Fibroblast of the conjunctiva (primary cell): ENCODE results near the gene HMX1.

Source experiments
- DNase-seq: peaks from one replicate; pipeline ENCODE4 v3.0.0-alpha.2; 2010; ENCODE audit warnings: low read depth

Gene HMX1

DNA sequence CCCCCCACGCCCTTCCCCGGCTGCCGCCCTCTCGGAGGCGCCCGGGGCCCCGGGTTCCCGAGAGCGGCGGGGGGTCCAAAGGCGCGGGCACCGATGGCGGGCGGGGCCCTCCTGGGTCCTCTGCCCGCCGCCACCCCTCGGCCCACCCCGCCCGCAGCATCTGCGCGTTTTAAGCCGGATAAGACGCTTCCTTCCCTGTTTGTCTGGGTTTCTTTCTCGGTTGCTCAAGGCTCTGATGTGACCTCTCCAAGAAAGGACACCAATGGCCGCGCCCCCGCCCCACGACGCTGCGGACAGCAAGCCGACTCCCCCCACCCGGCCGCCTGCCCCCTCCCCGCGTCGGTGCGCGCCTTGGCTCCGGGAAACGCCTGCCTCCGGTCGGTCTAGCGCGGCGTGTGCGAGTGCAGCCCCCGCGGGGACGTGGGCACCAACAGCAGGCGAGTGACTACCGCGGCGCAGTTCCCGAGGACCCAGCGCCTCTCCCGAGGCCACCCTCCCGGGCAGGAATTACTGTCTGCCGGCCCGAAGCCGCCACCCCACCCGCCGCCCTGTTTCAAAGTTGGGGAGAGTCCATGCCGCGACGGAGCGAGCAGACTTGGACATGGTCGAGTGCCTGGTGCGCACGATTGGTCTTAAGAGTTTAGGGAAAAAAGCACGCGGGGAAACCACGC is 21.1 kb upstream of the HMX1 start:
- DNase-seq, result no peak

DNA sequence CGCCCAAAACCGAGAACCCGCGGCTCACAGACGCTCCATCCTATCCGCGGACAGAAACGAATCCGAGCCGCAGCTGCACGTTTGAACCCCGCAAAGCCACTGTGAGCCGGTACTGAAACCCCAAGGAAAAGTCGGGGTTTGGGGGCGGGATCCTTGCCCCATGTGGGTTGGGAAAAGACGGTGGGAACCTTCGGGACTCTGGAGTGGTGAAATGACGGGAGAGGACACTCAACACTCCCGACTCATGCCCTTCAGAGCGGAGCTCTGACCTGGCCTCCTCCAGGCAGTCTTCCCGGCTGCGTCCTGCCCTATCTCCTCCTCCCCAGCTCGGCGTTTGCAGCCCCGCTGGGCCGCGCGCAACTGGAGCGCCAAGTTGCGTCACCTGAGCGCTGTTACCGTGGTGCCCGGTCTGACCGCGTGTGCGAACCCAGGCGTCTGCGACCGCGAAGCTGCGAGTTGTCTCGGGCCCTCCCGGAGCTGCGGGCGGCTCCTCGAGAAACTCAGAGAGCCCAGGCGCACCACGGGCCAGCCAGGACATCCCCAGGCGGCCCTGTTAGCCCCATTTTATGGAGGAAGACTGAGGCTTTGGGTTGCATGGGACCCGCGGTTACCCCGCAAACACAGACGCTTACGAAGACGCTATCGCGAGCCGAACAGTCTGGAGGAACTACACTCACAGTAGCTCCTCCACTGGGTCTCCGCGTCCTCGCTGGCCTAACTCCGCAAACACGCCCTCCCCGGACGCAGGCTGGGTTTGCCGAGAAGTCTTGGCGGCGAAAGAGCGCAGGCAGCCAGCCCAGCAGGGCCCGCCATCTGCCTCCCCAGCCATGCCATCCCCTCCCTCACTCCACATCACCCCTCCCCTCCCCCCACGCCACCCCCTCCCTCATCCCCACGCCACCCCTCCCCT is 20.3 kb upstream of the HMX1 start:
- no peak for DNase-seq

DNA sequence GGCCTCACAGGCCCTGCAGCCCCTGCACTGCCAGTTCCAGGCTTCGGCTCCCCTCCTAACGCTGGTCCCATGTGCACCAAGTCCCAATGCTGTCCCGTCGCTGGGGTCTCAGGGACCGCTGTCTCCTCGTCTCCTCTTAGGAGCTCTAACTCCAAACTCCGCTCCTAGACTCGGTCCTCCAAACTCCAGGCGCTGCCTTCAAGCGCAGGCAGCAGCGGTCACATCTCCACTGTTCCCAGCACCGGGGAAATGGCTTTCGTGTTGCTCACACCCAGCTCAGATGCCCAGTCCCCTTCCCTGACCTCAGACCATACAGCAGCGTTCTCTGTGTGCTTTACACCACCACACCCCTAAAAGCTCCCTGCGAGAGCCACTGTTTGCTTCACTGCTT is 19.6 kb upstream of the HMX1 start:
- no peak for DNase-seq

DNA sequence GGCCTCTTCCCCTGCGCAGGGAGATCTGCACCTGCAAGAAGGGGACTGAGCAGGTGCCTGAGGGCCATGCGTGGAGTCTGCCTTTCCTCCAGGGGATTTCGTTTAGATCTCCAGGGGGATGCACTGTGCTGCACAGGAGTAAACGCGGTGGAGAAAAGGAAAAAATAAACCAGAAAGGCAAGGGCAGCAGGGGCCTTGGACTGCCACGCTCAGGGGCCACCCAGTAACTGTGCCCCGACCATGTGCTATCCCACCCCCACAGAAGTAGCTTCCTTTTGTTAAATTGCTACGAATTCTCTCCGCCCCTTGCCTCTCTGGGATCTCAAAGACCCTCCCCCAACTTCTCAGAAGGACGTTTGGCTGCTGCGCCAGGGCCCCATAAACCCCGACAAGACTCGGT is 17.2 kb upstream of the HMX1 start:
- DNase-seq, result no peak

DNA sequence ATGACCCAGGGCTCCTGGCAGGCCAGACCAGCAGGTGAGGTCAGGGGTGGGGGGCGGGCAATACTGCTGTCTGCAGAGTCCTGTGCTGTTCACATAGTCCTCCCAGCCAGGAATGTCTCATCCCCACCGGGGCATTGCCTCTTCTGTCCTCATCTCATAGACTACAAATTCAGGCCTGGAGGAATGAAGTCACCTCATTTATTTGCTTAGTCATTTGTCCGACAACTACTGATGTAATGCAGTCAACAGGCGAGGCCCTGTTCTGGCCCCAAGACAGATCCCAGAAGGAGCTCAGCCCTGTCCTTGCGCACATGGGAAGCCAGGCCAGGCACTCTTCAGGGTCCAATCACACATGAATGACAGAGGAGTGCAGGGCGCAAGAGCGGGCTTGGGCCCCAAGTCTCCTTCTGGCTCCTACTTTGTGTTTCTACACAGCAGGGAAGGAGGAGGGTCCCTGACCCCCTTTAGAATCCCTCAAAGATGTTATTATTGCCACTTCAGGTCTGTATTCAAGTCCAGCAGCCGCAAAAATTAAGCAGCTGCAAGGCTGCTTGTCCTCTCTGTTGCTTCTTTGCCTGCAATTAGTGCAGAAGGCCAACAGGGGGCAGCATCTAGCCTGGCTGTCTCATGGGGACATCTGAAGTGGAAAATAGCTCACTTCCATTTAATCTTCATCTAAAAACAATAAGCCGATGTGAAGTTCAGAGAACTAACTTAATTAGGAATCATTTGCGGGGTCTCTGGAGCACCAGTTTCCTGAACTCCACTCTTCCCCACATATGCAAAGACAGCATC is 15.2 kb upstream of the HMX1 start:
- no peak for DNase-seq

DNA sequence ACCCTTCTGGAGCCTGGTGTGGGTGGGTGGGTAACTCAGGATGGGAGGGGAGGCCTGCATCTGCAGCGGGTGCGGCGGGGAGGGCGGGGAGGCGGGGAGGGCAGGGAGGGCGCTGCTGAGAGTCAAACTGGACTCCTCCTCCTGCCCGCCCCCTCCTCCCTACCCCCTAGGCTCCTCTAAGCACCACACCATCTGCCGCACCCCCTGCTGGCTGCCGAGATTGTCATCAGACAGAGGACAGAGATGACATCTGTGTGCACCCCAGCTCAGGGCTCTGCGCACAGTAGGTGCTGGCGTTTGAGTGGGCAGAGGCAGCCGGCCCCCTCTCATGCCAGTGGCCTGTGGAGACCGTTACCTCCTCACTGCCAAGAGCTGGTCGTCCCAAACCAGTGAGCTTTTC is 10.6 kb upstream of the HMX1 start:
- no peak for DNase-seq

DNA sequence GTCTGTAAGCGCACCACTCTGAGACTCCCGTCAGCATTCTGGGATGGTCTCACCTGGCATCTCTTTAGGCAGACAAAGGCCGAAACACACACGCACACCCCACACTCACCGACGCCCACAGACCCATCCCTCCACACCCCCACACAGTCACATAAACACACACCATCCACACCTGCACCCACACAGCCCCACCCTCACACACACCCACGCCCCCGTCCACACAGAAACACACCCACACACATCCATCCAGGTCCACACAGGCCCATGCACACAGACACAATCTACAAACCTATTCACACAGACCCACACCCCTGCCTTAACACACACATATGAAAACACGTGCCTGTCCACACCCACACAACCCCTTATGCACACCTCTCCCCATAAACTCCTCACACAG is 9.2 kb upstream of the HMX1 start:
- DNase-seq, result no peak

DNA sequence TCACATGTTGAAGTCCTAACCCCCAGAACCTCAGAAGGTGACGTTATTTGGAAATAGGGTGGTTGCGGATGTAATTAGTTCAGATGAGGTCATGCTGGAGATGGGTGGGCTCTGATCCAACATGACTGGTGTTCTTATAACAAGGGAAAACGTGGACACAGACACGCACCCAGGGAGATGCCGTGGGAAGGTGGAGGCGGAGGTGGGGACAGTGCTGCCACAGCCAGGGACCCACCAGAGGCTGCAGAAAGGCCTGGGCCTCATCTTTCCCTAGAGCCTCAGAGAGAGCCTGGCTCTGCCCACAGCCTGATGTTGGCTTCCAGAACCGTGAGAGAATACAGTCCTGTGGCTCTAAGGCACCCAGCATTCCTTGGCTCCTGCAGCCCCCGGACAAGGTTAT is 7.9 kb upstream of the HMX1 start:
- DNase-seq, result no peak

DNA sequence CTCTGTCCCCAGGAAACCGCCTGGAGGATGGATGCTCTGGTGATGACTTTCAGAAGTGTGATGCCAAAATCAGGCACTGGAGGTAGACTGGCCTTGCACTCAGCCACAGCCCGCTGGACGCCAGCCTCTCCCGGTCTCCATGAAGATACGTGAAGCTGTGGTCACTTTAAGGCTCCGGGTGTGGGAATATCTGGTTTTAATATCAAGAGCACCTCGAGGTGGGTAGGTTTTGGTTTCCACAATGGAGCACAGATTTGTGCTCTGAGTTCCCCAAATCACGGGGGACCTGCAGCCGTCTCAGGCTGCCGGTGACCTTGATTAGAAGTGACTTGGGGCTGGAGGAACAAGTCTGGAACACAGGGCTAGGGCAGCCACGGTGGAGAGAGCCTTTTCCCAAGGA is 6.8 kb upstream of the HMX1 start:
- DNase-seq, result no peak

DNA sequence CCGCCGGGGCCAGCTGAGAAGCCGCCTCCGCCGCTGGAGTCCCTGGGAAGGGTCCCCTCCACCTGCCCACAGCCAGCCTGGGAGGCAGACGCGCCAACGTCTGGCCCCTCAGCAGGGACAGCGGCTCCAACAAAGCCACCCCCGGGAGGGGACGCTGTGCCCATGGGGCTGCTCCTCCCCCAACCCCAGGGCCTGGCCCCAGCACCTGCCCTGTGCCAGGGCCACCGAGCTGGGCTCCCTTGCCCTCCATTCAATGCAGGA is 6.1 kb upstream of the HMX1 start:
- DNase-seq, result no peak

DNA sequence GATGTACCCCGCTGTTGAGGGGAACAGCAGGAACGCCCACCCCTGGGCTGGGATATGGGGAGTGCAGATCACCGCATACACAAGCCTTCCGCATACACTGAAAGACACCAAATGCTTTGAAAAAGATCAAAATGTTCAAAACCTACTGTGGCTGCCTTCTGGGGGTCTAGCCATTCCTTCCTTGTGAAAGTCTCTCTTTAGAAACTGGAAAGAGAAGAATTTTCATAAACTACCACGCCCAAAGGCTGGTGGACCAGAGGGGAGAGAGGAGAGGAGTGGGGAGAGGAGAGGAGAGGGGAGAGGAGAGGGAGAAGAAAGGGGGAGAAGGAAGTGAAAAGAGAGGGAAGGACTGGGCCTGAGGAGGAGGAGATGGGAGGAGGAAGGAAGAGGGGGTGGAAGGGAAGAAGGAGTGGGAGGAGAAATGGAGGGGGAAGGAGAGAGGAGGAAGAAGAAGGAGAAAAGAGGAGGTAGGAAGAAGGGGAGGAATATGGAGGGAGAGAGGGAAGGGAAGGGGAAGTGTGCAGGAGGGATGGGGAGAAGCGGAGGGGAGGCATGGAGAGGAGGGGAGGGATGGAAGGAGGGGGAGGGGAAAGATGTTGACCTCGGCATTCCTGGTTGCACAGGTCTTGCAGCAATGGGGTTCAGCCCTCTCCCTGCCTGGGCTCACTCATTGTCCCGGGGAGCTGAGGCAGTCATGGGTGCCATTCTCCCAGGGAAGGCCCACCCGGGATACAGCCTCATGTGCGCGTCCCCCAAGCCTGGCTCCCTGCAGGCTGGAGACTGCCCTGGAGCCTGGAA is 5.5 kb upstream of the HMX1 start:
- DNase-seq, result no peak

DNA sequence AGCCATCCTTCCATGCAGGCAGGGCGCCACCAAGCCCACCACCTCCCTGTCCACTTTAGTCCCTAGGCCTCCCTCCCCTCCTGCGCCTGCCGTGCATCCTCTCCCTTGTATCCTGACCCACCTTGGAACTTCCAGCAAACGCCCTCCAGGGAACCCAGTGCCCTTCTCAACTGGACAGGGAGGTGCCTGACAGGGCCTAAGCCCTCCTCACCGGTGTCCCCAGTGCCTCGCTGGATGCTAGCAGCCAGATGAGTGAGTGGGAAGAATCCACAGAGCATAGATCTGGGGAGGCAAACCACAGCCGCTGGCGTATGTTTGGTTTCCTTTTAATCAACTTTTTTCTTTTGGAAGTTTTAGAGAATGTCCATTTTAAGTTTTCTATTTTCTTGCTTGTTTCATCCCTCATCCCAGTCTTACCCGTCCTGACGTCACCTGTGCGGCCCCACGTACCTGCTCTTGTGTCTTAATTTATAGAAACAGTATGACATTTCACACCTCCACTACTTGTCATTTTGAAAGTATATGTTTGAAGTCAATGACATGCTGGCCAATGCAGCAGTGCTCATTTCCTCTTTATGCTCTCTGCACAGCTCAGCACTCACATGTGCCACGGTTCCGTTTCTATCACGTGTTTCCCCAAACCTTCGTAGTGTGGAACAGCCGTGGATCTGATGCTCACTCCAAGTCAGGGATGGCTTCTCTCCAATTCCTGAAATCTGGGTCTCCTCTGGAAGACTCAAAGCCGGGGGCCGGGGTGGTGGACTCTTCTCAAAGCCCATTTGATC is 3.4 kb upstream of the HMX1 start:
- DNase-seq, result no peak

DNA sequence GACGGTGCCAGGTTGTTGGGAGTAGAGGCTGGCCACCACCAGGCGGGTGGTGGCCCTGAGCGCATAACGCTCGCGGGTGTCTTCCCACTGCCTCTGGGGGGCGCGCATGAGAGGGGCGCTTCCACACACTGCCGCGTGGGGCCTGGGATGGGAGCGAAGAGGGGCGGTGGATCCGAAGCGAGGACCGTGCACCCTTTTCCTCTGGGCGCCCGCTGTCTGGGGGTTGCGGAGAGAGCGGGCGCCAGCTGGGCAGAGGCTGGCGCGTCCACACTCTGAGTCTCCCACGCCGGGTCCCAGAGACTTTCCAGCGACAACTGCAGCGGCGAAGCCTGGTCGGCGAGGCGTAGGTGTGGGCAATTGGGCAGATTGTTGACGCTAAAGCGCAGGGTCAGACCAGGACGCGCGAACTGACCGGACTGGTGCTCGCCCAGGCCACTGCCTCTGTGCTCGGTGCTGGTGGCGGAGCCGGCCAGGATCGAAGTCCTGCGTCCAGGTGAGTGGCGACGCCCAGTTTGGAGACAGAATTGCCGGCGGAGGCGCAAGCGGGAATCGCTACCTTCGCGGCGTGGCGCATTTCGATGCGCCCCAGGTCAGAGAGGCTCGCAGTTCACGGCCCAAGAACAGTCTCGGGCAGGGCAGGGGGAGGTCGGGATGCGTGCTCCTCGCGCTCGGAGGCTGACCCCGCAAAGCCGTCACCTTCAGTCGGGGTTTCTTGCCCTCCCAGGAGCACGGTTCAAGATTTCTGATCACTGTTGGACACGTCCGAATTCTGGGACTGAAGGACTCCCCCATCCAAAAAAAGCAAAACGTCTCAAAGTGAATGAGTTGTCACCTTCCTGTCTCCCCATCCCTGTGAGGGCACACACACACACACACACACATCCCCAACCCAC is 2.6 kb upstream of the HMX1 start:
- DNase-seq, result no peak

DNA sequence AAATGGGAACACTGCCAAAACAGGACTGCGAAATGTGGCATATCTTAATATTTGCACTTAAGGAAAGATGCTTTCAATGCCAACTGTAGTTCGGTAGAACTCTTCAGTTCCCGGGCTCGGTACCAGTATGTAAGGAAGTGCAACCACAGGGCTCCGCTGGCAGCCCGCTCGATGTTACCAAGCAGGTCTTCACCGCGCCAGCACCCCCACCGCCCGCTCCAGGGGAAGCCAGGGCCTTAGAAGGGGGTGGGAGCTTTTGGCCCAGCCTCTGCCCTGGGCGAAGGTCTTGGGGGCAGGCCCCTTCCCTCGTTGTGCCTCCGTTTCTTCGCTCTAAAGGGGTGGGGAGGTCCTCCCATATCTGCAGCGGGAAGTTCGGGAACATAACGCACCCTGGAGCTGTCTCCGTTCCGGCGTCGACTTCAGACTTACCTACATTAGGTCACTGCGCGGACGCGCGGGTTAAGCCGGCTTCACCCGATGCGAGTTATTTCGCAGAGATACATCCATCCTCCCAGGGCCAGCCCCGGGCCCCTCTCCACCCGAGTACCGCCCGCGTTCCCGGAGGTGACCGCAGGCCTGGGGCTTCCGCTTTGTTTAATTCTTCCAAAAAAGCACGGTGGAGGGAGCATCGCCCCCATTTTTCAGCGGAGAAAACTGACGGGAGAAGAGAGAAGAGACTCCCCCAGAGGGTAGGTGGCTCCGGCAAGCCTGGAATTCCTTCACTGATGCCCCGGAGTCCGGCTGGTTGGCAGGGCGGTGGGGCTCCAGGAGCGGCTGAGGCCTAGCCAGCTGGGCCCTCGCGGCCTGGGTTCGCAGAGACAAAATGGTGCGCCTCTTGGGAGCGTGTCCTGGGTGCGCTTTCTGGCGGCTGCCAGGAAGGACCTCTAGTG is 1.0 kb upstream of the HMX1 start:
- no peak for DNase-seq

DNA sequence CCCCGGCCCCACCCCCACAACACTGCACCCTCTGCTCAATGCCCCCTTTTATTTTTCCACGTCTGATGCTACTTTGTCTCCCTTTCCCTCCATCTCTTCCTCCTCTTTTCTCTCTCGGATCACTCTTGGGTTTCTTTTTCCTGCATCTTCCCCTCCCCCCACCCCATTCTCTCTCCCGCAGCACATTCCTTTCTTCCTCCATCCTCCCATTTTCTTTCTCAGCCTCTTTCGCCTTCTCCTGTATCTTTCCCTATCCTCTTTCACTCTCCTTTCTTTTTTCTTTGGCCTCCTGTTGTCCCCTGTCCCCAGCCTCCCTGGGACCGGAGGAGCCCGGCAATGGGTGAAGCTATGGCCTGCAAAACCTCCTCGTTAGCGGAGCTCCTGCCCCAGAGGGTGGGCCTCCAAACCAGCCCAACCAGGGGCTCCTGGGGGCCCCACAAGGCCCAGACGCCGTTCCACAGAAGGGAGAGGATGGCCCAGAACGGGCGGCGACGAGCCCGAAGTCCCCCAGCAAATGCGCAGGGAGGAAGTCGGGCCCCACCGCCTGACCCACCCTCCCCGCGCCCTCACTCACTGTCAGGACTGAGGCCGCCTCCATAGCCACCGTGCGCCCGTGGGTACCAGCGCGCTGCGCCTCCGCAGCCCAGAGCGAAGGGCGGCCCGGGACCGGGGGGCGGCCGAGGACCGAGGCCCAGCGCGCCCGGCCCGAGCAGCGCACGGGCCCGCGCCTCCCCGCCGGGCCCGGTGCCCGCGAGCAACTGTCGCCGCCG is 807 bp downstream of the HMX1 start:
- DNase-seq, result no peak

DNA sequence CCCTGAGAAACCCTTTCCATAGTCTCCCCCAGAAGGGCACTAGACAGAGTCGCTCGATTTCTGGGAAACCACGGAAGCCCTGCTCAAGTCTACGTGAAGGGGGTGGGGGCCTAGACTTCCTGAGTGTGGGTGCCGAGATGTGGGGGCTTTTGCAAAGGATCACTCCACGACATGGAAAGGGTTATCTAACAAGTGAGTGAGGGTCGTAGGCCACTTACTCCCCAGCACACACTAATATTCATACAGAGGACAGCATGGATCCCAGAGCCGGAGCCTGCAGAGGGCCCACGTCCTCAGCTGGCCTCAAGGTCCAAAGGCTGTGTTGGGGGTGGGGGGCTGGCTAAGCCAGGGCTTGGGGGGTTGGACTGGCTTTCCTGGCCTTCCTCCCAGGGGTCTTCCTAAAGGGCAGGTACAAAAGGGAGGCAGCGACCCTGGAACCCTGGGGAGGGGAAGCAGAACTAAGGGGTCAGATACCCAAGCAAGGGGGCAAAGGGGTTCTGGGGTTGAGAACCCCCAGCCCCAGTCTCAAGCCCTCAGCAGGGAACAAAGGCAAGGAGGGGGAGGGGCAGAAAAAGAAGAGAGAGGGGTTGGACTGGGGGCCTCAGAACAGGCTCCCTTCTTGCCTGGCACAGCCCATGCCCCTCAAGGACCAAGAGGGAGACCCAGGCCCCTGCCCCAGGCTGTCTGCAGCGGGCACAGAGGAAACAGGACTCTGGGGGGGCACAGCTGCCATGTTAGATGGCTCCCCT is 1.6 kb downstream of the HMX1 start:
- no peak for DNase-seq

DNA sequence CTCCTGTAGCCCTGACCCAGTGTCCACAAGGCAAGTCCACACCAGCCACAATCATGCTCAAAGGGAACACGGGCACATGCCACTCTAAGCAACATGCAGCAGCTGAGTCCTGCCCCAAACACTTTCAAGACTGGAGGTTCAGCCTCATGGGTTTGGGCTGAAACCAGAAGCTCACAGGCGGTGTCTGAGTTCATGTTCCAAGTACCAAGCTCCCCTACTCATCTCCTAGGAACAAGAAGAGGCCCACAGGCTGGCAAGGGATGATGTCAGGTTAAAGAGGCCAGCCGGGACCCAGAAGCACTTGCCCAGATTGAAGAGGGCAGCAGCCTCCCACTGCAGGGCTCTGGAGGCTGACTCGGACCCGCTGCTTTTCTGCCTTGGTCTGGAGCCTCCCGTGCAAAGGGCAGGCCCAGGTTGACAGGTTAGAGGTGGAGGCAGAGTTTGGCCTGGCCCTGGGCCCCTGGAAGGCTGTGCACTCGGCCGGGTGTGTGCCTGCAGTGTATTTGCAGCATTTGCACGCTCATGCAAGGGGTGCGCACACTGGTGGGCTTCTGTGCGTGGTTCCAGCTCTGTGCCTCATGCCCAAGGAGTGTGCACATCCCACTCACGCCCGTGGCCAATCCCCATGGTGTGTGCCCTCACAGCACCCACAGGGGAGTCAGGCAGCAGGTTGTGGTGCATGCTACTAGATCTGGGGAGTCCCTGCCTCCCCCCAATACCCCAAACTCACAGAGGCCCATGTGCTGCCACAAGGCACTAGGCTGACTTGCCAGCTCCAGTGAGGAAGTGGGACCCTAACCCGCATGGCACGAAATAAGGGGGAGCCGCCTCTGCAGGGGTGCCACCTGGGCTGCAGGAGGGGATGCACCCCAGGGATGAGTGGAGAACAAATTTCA is 2.4 kb downstream of the HMX1 start:
- no peak for DNase-seq
